Keratinocyte (primary cell): ENCODE data around the gene ANGPTL2. TPM values are rescaled to one million over a fixed set of nuclear protein-coding genes. Genes with fewer than 3 reads are reported as not detected.

Experiments
- DNase-seq: peaks from one replicate; pipeline ENCODE4 v3.0.0-alpha.2; 2011; ENCODE audit warnings: low read depth, missing footprints, low spot score
- FAIRE-seq: peaks from 2 replicates; lab custom pipeline; 2011; peaks lifted over from hg19 to GRCh38; lab: Jason Lieb, UNC
- H2AFZ ChIP-seq: 2 replicates; pipeline ENCODE4 v1.6.0; 2012; ENCODE audit warnings: low read length, control low read depth, inconsistent platforms; ENCODE audit not compliant: control insufficient read depth
- H3K27ac ChIP-seq: 2 replicates; pipeline ENCODE4 v1.5.1; 2011; ENCODE audit warnings: low read length; ENCODE audit not compliant: control insufficient read depth, insufficient read depth
- H3K27me3 ChIP-seq: 3 replicates; pipeline ENCODE4 v1.6.0; 2011; ENCODE audit warnings: low read length; ENCODE audit not compliant: control insufficient read depth, insufficient read depth; ENCODE audit errors: extremely low read depth
- H3K36me3 ChIP-seq, 2 experiments: 2 replicates in 1 of 2; 3 replicates in 1 of 2; pipeline ENCODE4 v1.5.1; 2011; ENCODE audit warnings: low read length in 2 of 2, mild to moderate bottlenecking in 1 of 2; ENCODE audit not compliant: control insufficient read depth in 2 of 2, insufficient read depth in 2 of 2; ENCODE audit errors: extremely low read depth in 1 of 2
- H3K4me1 ChIP-seq: 3 replicates; pipeline ENCODE4 v1.5.1; 2011; ENCODE audit warnings: low read length; ENCODE audit not compliant: control insufficient read depth, insufficient read depth; ENCODE audit errors: extremely low read depth
- H3K4me2 ChIP-seq: 3 replicates; pipeline ENCODE4 v1.6.0; 2011; ENCODE audit warnings: low read depth, low read length; ENCODE audit not compliant: control insufficient read depth, insufficient read depth; ENCODE audit errors: extremely low read depth
- H3K4me3 ChIP-seq, 3 experiments: fragments of 200-600 bp in 1 of 3; sonication (generic) in 1 of 3; 2 replicates in 2 of 3; 3 replicates in 1 of 3; pipeline ENCODE4 v1.5.1; 2011 to 2016; ENCODE audit warnings: low read length in 3 of 3, mild to moderate bottlenecking in 3 of 3, control low read depth in 2 of 3, inconsistent platforms in 1 of 3, low read depth in 1 of 3, mixed read lengths in 1 of 3, mixed run types in 1 of 3, moderate library complexity in 1 of 3; ENCODE audit not compliant: control insufficient read depth in 2 of 3, insufficient read depth in 2 of 3; ENCODE audit errors: extremely low read depth in 1 of 3
- H3K79me2 ChIP-seq: 2 replicates; pipeline ENCODE4 v1.6.0; 2012; ENCODE audit warnings: low read length; ENCODE audit not compliant: control insufficient read depth, insufficient read depth
- H3K9ac ChIP-seq: 3 replicates; pipeline ENCODE4 v1.6.0; 2011; ENCODE audit warnings: low read length; ENCODE audit not compliant: control insufficient read depth, insufficient read depth; ENCODE audit errors: extremely low read depth
- H3K9me1 ChIP-seq: 3 replicates; pipeline ENCODE4 v1.6.0; 2011; ENCODE audit warnings: low read length; ENCODE audit not compliant: control insufficient read depth, insufficient read depth; ENCODE audit errors: extremely low read depth
- H3K9me3 ChIP-seq: 2 replicates; pipeline ENCODE4 v1.5.1; 2012; ENCODE audit warnings: low read depth, low read length; ENCODE audit not compliant: control insufficient read depth
- H4K20me1 ChIP-seq: 3 replicates; pipeline ENCODE4 v1.6.0; 2011; ENCODE audit warnings: low read length; ENCODE audit not compliant: control insufficient read depth, insufficient read depth; ENCODE audit errors: extremely low read depth
- EZH2 ChIP-seq: IDR thresholded peaks from one replicate; pipeline ENCODE4 v1.6.1; 2012; ENCODE audit warnings: inconsistent platforms, mild to moderate bottlenecking, low read length, moderate library complexity
- dilution Hi-C: fragments of 300-500 bp; cut with MboI; formaldehyde crosslinking; loops from one replicate; pipeline ENCODE4 v1.7.0; 2020; ENCODE audit warnings: low sequenced_read_pairs; ENCODE audit not compliant: extremely low pct_ligation_motif_present
- polyA plus RNA-seq, 5 experiments: library from polyadenylated mRNA; depleted of rRNA in 3 of 5; stranded (reverse) in 3 of 5; stranded (forward) in 1 of 5; unstranded in 1 of 5; fragments of >200 nt; gene quantifications; 1 replicate in 1 of 5; 2 replicates in 3 of 5; 3 replicates in 1 of 5; pipeline versions ENCODE4 v1.2.1 to v1.2.3, GENCODE V29; 2011 to 2012; ENCODE audit warnings: missing spikeins in 2 of 5, low read depth in 1 of 5, low replicate concordance in 1 of 5
- TF ChIP-seq, protein P1 (sequence below), 3 experiments: IDR thresholded peaks in 1 of 3; conservative IDR thresholded peaks in 1 of 3; optimal IDR thresholded peaks in 1 of 3; 2 replicates in 2 of 3; 3 replicates in 1 of 3; pipeline versions ENCODE3 to v1.5.1; 2011; ENCODE audit warnings: low read length in 3 of 3, mild to moderate bottlenecking in 3 of 3, moderate library complexity in 2 of 3, control low read depth in 1 of 3, inconsistent platforms in 1 of 3; ENCODE audit not compliant: insufficient read depth in 2 of 3; ENCODE audit errors: extremely low read depth in 1 of 3

The ANGPTL2 gene
- polyA plus RNA-seq, 1 donor (not counting 4 experiments of a cell fraction or from before 2014, with no cell fraction given) = 0.18 TPM

GRCh38 chr9:127055745-127056402 lies 66.6 kb downstream of the ANGPTL2 start:
- Histone ChIP-seq H3K4me2 (no peak overlapping the region), H3K4me3 (no peak overlapping the region), H4K20me1 (no peaks in the 10 kb centered on the region), H3K9me1 (no peaks in the 10 kb centered on the region), H3K36me3 (no peaks in the 10 kb centered on the region), H2AFZ (no peak overlapping the region), H3K9me3 (no peaks in the 10 kb centered on the region), H3K27me3 (no peaks in the 10 kb centered on the region), H3K9ac (no peak overlapping the region), H3K79me2 (no peaks in the 10 kb centered on the region), H3K4me1 (peaks cover 8% of the 10 kb centered on the region), H3K27ac (no peak overlapping the region)
- no peak for DNase-seq
- no peak for TF ChIP-seq EZH2
- TF ChIP-seq, protein P1, sequence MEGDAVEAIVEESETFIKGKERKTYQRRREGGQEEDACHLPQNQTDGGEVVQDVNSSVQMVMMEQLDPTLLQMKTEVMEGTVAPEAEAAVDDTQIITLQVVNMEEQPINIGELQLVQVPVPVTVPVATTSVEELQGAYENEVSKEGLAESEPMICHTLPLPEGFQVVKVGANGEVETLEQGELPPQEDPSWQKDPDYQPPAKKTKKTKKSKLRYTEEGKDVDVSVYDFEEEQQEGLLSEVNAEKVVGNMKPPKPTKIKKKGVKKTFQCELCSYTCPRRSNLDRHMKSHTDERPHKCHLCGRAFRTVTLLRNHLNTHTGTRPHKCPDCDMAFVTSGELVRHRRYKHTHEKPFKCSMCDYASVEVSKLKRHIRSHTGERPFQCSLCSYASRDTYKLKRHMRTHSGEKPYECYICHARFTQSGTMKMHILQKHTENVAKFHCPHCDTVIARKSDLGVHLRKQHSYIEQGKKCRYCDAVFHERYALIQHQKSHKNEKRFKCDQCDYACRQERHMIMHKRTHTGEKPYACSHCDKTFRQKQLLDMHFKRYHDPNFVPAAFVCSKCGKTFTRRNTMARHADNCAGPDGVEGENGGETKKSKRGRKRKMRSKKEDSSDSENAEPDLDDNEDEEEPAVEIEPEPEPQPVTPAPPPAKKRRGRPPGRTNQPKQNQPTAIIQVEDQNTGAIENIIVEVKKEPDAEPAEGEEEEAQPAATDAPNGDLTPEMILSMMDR (optimal IDR thresholded peaks at IDR 0.05 in 1 of 3, IDR thresholded peaks at IDR 0.05 in 1 of 3, conservative IDR thresholded peaks at IDR 0.05 in 1 of 3; ENCODE audit: extremely low read depth in 1 of 3, insufficient read depth in 2 of 3, low read length in 3 of 3) = no peak
- dilution Hi-C loops = no loop called here
- FAIRE-seq = no peak

GRCh38 chr9:127053960-127054359 lies 68.5 kb downstream of the ANGPTL2 start:
- DNase-seq (no peak), FAIRE-seq (no peak)
- Histone ChIP-seq H3K79me2 (no peaks in the 10 kb centered on the region), H3K4me3 (no peak overlapping the region), H3K9me3 (no peaks in the 10 kb centered on the region), H3K4me1 (peaks cover 17% of the 10 kb centered on the region), H3K27me3 (no peaks in the 10 kb centered on the region), H3K9ac (no peak overlapping the region), H3K4me2 (no peak overlapping the region), H3K9me1 (no peaks in the 10 kb centered on the region), H2AFZ (no peak overlapping the region), H3K36me3 (no peaks in the 10 kb centered on the region), H3K27ac (no peak overlapping the region), H4K20me1 (no peaks in the 10 kb centered on the region)
- dilution Hi-C loops = no loop called here
- TF ChIP-seq, protein P1 (optimal IDR thresholded peaks at IDR 0.05 in 1 of 3, IDR thresholded peaks at IDR 0.05 in 1 of 3, conservative IDR thresholded peaks at IDR 0.05 in 1 of 3; ENCODE audit: extremely low read depth in 1 of 3, insufficient read depth in 2 of 3, low read length in 3 of 3) = no peak
- TF ChIP-seq EZH2 = no peak
